Right hindlimb (tissue), 1 donor: Measurements from ENCODE around the gene ZDHHC11.
"Not testable (repeated sequence)": the region's sequence is repeated elsewhere in the genome, so short reads cannot be mapped to it uniquely, and the experiment has no call there.

Experiments used
- DNase-seq: peaks from one replicate; pipeline ENCODE4 v3.0.0-alpha.2; 2018

Gene ZDHHC11

DNA sequence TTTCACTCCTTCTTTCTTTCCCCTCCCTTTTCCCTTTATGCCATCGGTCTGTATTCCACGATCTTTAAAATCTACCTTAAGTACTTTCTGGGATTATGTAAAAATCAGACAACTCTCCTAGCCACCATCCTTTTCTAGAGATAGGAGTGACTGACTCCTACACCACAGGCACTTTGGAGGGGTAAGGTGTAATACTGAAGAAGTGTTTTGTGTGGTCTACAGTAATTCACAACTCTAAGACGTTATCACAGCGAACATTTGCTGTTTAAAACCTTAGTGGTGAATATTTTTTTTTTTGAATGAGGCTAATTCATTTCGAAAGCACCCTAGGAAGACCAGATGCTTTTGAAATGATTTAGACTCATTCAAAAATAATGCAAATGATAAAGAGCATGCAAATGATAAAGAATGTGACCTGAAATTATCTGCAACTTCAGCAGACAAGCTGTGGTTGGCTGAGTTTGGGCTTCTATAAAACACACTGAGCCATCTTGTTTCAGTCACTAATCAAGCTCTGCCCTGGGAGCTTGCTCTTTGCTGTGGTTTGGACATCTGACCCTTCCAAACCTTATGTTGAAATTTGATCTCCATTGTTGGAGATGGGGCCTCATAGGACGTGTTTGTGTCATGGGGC is 52.2 kb downstream of the ZDHHC11 start:
- not testable (repeated sequence) for DNase-seq

GRCh38 chr5:797986-798385 is 52.8 kb downstream of the ZDHHC11 start:
- not testable (repeated sequence) for DNase-seq

GRCh38 chr5:795873-796272 is 54.9 kb downstream of the ZDHHC11 start:
- not testable (repeated sequence) for DNase-seq

DNA sequence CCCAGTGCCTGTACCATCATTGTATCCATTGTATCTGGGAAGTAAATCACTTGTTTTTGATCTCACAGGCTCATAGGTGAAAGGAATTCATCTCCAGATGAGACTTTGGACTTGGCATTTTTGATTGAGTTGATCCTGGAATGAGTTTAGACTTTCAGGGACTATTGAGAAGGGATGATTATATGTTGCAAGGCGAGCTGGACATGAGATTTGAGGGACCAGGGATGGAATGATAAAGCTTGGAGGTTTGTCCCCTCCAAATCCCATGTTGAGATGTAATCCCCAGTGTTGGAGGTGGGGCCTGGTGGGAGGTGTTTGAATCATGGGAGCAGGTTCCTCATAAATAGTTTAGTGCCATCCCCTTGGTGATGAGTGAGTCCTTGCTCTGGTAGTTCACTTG is 55.8 kb downstream of the ZDHHC11 start:
- DNase-seq: not testable (repeated sequence)

GRCh38 chr5:788703-789102 is 62.1 kb downstream of the ZDHHC11 start:
- not testable (repeated sequence) for DNase-seq

DNA sequence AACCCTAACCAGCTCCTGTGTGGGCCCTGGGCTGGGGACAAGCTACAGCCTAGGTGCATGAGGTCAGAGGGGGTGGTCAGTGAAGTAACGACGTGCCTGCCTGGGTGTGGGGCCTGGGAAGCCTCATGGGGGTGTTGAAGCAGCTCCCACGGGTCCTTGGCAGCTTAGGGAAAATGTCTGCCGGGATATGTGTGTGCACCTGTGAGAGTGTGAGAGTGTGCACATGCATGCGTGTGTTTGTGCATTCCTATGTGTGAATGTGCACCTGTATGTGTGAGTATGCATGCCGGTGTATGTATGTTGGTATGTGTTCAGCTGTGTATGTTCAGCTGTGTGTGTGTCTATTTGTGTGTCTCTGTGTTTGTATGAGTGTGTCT is 62.9 kb downstream of the ZDHHC11 start:
- DNase-seq: not testable (repeated sequence)

- not testable (repeated sequence) for DNase-seq
Observed at GRCh38 chr5:787224-787856, 63.4 kb downstream of the ZDHHC11 start.

GRCh38 chr5:785181-785705 is 65.5 kb downstream of the ZDHHC11 start:
- peak; percentile 16 for DNase-seq

DNA sequence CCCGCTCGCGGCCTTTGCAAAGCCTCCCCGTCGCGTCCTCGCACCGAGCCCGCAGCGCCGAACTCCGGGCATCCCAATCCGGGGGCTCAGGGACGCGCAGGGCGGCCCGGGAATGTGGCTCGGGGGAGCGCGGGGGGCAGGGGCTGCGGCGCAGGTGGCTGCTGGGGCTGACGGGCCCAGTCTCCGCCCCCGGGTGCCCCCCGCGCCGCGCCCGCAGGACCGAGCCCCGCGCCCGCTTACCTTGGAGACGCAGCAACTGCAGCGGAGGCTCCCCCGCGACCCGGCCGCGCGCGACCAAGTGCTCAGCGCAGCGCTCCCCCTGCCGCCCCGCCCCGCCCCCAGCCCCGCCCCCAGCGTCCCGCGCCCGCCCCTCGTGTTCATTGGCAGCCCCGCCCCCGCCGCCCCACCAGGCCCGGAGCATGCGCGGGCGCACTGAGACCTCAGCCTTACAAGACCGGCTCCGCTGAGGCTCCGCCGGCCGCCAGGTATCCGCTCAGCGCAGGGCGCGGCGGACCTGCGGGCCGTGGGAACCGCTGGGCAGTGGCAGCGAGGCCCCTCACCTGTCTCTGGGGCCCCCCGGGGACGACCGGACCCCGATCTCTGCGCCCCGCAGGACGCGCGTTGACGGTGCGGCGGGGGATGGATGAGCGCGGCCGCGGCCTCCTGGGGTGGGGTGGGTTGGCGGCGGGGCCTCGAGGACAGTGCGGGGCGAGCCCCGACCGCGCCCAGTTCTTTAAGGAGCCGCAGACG is 66.2 kb downstream of the ZDHHC11 start, which contains the start of gene ZDHHC11B:
TSS of gene ZDHHC11B (minus strand) at position 302 of the 750 bp plus-strand sequence. CDS start 17,810 bp downstream, outside the sequence.
- peak; percentile 90 for DNase-seq

- peak; percentile 46 for DNase-seq
Observed at GRCh38 chr5:783881-784427, 66.8 kb downstream of the ZDHHC11 start.

DNA sequence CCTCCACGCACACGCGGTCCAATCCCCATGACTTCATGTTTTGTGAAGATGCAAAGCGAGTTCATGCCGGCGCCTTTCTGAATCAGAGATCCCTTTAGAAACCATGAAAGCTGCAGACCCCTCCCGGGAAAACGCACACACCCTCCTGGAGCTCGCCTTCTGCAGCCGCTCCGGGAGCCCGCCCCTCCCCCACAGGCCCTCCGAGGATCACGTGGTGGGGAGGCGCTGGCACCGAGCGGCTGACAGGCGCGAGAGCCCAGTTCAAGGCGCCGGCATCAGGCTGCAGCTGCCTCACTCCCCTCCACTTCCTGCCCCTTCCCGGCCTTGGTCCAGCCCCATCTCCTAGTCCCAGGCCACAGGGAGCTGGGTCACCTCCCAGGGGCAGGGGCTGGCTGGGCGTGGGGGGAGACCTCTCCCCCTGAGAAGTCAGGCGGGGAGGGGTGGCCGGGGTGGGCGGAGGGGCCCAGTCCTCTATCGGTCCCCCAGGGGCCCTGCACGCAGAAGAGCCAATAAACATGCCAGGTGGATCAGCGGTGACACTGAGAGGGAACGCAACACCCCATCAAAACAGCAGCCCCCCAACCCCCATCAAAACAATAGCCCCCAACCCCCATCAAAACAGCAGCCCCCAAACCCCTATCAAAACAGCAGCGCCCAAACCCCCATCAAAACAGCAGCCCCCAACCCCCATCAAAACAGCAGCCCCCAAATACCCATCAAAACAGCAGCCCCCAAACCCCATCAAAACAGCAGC is 67.6 kb downstream of the ZDHHC11 start:
- DNase-seq: peak; percentile 17

- DNase-seq: not testable (repeated sequence)
Observed at GRCh38 chr5:782356-782755, 68.4 kb downstream of the ZDHHC11 start.

DNA sequence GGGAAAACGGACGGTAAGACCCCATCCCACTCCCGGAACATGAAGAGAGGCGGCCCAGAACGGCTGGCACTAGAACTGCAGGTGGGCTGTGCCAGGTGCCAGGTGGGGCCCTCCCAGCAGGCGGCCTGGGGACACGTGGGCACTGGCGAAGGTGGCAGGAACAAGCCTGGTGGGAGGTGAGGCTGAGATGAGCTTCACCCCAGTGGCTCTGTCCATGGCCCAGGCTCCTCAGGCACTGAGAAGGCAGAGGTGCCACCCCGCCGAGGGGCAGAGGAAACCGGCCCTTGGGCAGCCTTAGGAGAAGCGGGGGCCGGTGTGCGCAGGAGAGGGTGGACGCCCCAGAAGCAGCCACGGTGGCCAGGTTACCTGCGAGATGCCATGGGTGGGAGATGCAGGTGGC is 70.2 kb downstream of the ZDHHC11 start:
- DNase-seq: not testable (repeated sequence)

DNA sequence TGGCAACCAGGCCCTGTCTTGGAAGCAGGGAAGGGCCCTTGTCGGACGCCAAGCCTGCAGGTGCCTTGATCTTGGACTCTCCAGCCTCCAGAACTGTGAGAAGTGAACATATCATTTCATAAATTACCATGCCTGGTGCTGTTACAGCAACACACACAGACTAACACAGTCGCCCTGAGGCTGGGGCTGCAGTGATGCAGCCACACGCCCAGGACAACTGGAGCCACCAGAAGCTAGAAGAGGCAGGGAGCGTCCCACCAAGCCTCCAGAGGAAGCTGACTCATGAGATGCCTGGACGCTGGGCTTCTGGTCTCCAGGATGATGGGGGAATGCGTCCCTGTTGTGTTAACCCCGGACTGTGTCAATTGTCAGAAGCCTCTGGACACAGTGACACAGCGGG is 71.8 kb downstream of the ZDHHC11 start:
- not testable (repeated sequence) for DNase-seq

- DNase-seq: not testable (repeated sequence)
Observed at GRCh38 chr5:778421-778820, 72.4 kb downstream of the ZDHHC11 start.

DNA sequence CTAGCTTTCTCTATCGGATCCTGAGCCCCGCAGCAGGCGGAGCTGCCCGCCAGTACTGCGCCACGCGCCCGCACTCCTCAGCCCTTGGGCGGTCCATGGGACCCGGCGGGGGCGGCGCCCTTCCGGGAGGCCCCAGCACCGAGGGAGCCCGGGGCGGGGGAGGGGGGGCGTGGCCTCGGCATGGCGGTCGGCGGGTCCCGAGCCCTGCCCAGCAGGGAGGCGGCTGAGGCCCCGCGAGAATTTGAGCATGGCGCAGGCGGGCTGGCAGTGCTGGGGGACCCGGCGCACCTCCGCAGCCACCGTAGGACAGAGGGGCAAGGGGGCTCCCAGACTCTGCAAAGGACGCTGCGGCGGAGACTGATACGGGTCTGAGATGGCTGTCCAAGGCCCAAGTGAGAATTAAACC is 73.0 kb downstream of the ZDHHC11 start:
- no peak for DNase-seq

- DNase-seq: peak; percentile 46
Observed at GRCh38 chr5:776862-777711, 73.7 kb downstream of the ZDHHC11 start.

GRCh38 chr5:775961-776861 is 74.6 kb downstream of the ZDHHC11 start:
- DNase-seq: no peak

GRCh38 chr5:775595-775960 is 75.2 kb downstream of the ZDHHC11 start:
- not testable (repeated sequence) for DNase-seq

- DNase-seq: not testable (repeated sequence)
Observed at GRCh38 chr5:774854-775505, 75.8 kb downstream of the ZDHHC11 start.
